SW480 (cell line): ENCODE data around the gene ERF.
"Not testable (repeated sequence)": the region's sequence is repeated elsewhere in the genome, so short reads cannot be mapped to it uniquely, and the experiment has no call there.

Source experiments
- DNase-seq: peaks from one replicate; pipeline ENCODE4 v3.0.0-alpha.2; 2016; ENCODE audit warnings: low spot score

The ERF gene

DNA sequence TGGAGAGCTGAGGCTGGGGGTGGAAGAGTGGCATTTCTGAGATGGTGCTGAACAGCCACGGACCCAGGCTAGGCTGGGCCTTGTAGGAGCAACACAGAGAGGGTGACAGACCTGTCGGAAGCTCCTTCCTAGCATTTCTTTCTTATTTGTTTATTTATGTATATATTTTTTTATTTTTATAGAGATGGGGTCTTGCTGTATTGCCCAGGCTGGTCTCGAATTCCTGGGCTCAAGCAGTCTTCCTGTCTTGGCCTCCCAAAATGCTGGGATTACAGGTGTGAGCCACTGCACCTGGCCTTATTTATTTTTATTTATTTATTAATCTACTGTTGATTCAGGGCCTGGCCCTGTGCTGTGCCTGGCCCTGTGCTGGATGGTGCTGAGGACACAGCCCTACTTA lies 20.6 kb upstream of the ERF start:
- no peak for DNase-seq

DNA sequence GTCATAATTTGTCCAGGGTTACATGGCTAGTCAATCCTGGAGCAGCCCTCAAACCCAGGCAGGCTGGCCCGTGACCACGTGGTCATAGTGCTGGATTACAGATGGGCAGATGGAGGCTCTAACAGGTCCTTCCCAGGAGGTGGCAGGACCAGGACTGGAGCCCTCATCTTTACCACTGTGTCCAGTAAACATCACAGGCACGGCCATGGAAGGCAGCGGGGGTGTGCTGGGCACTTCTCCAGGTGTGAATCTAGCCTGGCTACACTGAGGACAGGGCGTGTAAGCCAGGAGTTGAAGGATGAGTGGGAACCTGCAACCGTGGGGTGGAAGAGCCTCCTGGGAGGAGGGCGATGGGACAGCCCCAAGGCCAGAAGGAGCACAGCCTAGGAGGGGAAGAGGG lies 20.2 kb upstream of the ERF start:
- no peak for DNase-seq

DNA sequence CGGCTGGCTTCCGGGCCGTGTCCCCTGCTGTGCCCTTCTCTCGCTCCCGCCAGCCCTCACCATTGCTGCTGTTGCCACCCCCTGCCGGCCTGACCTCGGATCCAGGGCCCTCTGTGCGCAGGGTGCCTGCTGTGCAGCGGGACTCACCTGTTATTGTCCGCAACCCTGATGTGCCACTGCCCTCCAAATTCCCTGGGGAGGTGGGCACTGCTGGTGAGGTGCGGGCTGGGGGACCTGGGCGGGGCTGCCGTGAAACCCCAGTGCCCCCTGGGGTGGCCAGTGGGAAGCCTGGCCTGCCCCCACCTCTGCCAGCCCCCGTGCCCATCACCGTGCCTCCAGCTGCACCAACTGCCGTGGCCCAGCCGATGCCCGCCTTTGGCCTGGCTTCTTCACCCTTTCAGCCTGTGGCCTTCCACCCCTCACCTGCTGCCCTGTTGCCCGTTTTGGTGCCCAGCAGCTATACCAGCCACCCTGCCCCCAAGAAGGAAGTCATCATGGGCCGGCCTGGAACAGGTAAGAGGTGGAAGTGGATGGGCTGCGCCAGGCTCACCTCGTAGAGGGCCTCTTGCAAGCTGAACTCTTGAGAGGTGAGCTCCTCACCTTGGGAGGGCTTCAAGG lies 19.2 kb upstream of the ERF start:
- DNase-seq: no peak

DNA sequence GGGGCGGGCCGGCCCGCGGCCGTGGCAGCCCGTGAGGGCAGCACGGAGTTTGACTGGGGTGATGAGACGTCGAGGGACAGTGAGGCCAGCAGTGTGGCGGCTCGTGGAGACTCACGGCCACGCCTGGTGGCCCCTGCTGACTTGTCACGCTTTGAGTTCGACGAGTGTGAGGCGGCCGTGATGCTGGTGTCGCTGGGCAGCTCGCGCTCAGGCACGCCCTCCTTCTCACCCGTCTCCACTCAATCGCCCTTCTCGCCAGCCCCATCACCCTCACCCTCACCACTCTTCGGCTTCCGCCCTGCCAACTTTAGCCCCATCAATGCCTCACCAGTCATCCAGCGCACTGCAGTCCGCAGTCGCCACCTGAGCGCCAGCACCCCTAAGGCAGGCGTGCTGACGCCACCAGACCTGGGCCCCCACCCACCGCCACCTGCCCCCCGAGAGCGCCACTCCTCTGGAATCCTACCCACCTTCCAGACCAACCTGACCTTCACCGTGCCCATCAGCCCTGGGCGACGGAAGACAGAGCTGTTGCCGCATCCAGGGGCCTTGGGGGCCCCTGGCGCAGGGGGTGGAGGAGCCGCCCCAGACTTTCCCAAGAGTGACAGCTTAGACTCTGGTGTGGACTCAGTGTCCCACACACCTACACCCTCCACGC lies 18.6 kb upstream of the ERF start:
- no peak for DNase-seq

DNA sequence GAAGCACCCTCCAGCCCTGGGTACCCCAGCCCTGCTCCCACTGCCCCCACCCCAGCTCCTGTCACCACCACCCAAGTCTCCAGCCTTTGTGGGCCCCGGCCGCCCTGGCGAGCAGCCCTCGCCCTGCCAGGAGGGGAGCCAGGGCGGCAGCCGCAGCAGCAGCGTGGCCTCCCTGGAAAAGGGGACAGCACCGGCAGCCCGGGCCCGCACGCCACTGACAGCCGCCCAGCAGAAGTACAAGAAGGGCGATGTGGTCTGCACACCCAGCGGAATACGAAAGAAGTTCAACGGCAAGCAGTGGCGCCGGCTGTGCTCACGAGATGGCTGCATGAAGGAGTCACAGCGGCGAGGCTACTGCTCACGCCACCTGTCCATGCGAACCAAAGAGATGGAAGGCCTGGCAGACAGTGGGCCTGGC lies 18.1 kb upstream of the ERF start:
- no peak for DNase-seq

DNA sequence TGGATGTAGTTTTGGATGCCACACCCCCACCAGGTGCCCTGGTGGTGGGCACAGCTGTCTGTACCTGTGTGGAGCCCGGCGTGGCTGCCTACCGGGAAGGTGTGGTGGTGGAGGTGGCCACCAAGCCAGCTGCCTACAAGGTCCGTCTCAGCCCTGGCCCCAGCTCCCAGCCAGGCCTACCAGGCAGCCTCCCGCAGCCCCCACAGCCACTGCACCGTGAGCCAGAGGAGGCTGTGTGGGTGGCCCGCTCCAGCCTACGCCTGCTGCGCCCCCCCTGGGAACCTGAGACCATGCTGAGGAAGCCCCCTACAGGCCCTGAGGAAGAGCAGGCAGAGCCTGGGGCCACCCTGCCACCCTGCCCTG lies 17.6 kb upstream of the ERF start:
- no peak for DNase-seq

DNA sequence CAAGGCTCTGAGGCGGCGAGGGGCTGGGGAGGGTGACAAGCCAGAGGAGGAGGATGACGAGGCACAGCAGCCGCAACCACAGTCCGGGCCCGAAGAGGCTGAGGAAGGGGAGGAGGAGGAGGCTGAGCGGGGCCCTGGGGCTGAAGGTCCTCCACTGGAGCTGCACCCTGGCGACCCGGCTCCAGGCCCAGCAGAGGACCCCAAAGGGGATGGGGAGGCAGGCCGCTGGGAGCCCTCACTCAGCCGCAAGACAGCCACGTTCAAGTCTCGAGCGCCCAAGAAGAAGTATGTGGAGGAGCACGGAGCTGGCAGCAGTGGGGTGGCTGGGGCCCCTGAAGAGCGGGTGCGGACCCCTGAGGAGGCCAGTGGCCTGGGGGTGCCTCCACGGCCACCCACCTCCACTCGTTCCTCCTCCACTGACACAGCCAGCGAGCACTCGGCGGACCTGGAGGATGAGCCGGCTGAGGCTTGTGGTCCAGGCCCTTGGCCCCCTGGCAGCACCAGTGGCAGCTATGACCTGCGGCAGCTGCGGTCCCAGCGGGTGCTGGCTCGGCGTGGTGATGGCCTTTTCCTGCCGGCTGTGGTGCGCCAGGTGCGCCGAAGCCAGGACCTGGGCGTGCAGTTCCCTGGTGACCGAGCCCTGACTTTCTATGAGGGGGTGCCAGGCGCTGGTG lies 17.1 kb upstream of the ERF start:
- no peak for DNase-seq

DNA sequence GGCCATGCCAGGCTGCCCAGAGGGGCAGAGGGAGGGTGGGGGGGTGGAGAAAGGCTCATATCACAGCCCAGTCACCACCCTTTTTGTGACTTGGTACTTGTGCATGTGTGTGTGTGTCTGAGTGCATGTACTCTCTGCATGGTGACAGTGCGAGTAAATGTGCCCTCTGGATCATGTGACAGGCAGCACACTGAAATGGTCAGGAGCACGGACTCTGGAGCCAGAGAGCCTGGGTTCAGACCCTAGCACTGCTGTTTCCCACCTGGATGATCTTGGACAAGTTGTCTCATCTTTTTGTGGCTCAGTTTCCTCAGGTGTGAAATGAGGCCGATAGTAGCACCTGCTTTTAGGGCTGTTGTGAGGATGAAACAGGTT lies 16.1 kb upstream of the ERF start:
- no peak for DNase-seq

DNA sequence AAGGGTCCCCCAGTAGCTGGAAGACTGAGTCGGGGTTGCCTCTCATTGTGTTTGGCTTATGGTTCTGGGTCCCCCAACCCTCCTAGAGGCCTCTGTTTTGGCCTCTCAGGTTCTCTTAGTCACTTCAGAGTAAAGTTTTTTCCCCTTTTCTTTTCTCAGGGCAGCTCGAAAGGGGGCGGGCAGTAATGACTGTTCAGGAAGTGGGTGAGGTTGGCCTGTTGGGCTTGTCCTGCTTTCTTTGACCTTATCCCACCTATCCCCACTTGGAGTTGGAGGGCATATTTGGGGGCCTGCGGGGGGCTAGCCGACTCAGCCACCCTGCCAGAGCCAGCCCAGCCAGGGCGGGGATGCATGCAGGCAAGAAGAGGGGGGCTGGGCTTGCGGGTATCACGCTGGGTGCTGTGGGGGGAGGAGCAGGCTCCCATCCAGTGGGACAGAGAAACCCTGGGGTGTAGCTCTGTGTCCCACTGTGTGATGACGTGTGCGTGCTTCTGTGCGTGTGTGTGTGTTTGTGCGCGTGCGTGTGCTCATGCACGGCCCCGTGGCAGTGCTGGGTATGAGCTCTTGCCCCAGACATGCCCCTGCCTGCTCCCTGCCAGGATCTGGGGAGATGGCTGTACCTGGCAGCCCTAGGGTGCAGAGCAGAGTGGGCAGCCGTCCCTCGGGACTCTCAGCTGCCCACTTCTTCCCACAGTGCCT lies 15.6 kb upstream of the ERF start:
- DNase-seq: no peak

DNA sequence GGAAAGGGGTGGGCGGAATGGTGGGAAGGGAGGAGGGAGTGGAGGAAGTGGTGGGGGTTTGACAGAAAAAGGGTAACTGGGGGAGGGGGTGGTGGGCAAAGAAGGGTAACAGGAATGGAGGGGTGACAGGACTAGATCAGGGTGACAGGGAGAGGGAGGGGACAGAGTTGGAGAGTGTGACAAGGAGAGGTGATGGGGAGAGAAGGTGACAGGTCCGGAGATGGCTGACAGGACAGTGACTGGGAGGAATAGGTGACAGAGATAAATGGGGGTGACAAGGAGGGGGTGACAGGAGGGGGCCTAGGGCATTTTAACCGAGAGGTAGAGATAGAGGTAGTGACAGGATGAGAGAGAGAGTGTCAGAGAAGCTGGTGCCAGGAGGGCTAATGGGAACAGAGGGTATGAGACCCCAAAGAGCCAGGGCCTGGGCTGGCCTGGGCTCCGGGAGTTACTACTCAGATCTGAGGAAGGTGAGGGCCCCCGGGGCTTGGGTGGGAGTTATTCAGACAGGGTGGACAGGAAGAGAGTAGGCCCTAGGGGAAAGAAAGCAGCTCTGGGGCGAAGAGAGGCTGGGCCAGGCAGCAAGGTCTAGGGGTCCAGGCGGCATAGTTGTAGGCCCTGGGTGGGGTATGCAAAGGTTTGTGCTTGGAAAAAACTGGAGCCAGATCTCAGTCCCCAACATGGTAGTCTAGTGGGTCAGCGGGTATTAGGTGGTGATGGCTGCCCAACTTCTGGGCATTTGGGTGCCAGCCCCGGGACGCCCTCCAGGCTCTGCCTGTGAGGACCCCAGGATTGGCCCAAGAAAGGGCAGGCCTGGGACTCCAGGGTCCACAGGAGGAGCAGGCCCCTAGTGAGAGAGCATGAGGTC lies 14.8 kb upstream of the ERF start:
- DNase-seq: no peak

DNA sequence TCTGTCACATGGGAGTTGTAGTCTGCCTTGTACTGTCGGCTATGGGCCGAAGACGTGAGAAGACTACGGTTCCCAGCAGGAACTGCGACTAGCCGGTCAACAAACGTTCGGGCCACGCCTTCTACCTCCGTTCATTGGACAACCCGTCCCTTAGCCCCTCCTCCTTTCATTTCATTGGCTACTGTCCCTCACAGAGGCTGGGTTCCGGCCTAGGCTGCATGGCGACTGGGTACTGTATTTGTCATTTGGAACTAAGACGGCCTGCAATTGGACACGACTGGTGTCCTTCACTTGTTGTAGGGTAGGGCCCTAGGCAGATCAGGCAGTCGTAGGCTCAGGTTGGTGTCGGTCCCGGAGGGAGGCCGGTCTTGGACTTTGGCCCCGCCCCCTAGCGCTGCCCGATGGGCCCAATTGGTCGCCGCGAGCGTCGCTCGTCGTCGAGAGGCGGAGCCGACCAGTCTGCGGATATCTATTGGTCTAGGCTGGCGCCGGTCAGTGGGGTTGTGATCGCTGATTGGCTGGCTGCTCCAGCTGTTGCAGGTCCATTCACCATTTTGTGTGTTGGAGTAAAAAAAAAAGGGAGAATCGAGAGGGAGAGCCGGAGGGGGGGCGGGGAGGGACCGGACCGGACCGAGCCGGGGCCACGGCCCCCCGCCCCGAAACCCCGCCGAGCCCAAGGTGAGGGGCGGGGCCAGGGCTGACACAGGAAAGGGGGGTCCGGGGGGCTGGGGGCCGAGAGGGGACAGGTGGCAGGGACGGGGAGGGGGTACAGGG lies 14.0 kb upstream of the ERF start, which contains the start of gene CIC:
TSS of gene CIC (plus strand) at position 549 of the 774 bp plus-strand sequence. CDS start 2,532 bp downstream, outside the sequence.
- peak; percentile 100 for DNase-seq

DNA sequence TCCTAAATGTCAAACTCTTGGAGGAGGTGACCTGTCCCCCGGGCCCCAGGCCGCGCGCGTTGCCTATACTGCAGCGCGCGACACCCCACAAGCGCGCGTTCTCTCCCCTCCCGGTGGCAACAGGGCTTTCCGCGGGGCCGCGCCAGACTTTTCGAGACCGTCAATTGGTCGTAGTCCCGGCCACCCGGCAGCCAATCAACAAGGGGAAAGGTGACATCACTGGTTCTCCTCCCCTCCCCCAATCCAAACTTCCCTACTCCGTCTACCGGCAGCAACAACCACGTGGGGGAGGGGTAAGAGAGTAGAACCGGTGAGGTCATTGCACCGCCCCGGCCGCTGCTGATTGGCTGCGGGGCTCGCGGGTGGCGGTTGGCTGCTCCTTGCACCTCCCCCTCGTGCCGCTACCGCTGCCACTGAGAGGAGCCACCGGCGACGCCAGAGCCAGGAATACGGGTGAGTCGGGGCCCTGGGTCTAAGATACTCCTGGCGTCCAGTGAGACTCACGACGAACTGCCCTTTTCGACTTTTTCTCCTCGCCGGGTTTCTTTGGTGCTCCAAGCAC lies 13.3 kb upstream of the ERF start:
- DNase-seq: peak; percentile 100

DNA sequence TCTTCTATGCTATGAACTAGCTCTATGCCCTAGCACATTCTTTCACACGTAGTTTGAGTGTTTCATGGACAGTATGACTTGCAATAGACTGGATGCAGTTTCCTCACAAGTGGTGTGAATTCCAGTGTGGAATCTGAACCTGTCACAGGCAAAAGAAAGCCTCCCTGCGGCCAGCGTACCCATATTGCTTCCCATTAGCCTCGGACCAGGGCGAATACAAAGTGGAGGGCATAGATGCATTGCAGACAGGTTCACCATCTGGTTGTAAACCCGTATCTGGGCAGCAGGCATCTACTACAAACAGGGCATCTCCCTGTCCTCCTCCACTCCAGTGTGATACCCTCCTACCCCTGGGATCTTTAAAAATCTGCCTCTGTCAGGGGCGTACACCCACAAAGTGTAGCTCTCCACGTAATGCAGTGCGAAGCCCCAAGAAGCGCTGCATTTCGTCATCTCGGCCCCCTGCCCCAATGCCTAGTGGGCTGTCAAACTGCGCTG lies 12.8 kb upstream of the ERF start:
- no peak for DNase-seq

DNA sequence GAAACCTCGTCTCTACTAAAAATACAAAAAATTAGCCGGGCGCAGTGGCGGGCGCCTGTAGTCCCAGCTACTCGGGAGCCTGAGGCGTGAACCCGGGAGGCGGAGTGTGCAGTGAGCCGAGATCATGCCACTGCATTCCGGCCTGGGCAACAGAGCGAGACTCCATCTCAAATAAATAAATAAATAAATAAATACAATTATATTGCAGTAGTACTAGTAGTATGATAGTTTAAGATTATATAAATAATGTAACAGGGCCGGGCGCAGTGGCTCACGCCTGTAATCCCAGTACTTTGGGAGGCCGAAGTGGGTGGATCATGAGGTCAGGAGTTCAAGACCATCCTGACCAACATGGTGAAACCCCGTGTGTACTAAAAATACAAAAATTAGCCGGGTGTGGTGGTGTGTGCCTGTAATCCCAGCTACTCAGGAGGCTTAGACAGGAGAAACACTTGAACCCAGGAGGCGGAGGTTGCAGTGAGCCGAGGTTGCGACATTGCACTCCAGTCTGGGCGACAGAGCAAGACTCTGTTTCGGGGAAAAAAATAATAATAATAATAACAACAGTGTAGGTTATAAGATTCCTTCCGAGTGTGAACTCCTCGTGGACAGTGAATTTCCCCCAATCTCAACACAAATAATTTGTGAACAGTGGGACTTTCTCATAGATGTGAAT lies 12.1 kb upstream of the ERF start:
- not testable (repeated sequence) for DNase-seq

DNA sequence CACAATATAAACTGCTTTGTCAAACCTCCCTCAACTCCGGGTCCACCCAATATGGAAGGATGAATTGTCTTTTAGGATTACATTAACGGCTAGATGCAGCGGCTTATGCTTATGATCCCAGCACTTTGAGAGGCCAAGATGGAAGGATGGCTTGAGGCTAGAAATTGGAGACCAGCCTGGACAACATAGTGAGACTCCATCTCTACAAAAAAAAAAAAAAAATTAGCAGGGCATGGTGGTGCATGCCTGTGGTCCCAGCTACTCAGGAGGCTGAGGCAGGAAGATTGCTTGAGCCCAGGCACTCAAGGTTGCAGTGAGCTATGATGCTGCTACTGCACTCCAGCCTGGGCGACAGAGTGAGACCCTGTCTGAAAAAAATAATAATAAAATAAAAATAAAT lies 11.2 kb upstream of the ERF start:
- not testable (repeated sequence) for DNase-seq

DNA sequence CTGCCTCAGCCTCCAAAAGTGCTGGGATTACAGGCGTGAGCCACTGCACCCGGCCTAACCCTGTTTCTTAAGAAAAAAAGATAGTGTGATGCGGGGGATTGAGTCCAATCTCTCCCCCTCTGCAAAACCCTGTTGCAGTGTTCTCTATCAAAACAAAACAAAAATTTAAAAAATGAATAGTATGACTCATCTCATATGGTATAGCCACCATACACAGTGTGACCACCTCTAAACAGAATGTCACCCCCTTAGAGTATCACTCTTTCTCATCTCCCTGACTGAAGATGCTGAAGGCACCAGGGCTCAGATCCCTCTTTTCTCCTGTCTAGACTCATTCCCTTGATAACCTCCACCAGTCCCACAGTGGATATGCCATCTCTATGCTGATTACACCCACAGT lies 6.8 kb upstream of the ERF start:
- DNase-seq: no peak

DNA sequence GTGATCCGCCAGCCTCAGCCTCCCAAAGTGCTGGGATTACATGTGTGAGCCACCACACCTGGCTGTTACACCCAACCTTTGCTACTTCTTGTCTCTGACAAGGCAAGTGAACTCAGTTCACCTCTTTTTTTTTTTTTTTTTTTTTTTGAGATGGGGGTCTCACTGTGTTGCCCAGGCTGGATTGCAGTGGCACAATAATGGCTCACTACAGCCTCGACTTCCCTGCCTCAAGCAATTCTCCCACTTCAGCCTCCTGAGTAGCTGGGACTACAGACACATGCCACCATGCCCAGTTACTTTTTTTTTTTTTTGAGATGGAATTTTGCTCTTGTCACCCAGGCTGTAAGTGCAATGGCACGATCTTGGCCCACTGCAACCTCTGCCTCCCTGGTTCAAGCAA lies 2.9 kb upstream of the ERF start:
- DNase-seq: not testable (repeated sequence)

DNA sequence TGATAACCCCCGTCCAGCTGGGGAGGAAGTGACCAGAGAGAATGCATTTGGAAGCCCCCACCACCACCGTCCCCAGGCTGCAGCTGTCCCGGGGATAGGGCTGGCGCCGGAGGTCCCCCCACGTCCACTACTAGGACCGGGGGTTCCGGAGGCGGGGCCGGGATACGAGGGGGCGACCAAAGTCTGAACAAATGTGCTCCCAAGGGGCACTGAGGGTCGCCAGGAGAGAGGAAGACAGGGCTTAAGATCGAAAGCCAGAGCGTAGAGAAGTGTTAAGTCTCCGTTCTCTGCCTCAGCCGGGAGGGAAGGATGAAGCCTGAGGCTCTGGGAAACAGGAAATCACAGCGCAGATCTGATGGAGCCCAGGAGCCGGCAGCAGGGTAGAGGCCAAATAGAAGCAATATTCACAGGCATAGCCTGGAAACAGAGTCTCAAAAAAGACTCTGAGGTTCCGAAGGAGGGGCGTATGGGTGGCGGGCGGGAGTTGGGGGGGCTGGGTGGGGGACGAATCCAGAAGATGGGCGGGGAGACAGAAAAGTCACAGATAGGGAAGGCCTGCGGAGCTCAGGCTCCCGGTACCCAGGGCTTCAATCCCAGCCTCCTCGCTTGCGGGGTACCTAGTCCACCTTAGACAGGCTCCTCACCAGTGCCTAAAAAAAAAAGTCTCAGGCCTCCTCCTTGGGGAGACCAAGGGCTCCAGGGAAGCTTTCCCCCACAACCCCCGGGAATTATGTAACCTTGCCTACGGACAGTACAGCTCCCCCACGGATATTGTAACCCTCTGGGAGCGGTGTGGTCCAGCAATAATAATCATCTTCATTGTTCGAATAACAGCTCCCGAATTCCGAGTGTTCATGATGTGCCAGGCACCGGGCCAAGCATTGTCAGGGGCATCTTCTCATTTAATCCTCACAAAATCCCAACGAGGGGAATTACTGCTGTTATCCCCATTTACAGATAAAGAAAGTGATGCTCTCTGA lies 1.1 kb upstream of the ERF start:
- DNase-seq: peak; percentile 65
